Thymus (tissue), 11 donors: ENCODE measurements around the gene HNRNPC. TPM values are rescaled to one million over a fixed set of nuclear protein-coding genes. Genes with fewer than 3 reads are reported as not detected.
"Not testable (repeated sequence)": the region's sequence is repeated elsewhere in the genome, so short reads cannot be mapped to it uniquely, and the experiment has no call there.

Experiments
- DNase-seq, 9 donors: peaks; one replicate each; pipeline ENCODE4 v3.0.0-alpha.2; 2013; ENCODE audit warnings: low spot score in 9 of 9, low read depth in 6 of 9, missing footprints in 1 of 9
- H3K27ac ChIP-seq, 2 donors: one replicate each; pipeline ENCODE4 v1.5.1; 2013; ENCODE audit warnings: control low read depth in 1 of 2, low read depth in 1 of 2, low read length in 1 of 2, mild to moderate bottlenecking in 1 of 2, moderate library complexity in 1 of 2
- H3K27me3 ChIP-seq, 2 donors: one replicate each; pipeline ENCODE4 v1.5.1; 2013; ENCODE audit warnings: low read length in 1 of 2; ENCODE audit not compliant: control insufficient read depth in 2 of 2, insufficient read depth in 1 of 2
- H3K36me3 ChIP-seq, 2 donors: one replicate each; pipeline ENCODE4 v1.5.1; 2013; ENCODE audit warnings: low read length in 1 of 2, mild to moderate bottlenecking in 1 of 2, moderate library complexity in 1 of 2; ENCODE audit not compliant: control insufficient read depth in 2 of 2, insufficient read depth in 2 of 2
- H3K4me1 ChIP-seq, 2 donors: one replicate each; pipeline ENCODE4 v1.5.1; 2013; ENCODE audit warnings: low read length in 2 of 2; ENCODE audit not compliant: control insufficient read depth in 2 of 2, insufficient read depth in 2 of 2
- H3K4me3 ChIP-seq, 2 donors: one replicate each; pipeline ENCODE4 v1.5.1; 2013; ENCODE audit warnings: low read length in 2 of 2, control low read depth in 1 of 2, mild to moderate bottlenecking in 1 of 2
- H3K9me3 ChIP-seq, 2 donors: one replicate each; pipeline ENCODE4 v1.5.1; 2013; ENCODE audit warnings: low read length in 1 of 2, mild to moderate bottlenecking in 1 of 2; ENCODE audit not compliant: control insufficient read depth in 2 of 2, insufficient read depth in 1 of 2
- WGBS: extraction: QIAGEN DNeasy Blood & Tissue Kit; methylation state at CpG from one replicate; pipeline ENCODE4 v1.1.7; 2013; 5-methylcytosine and 5-hydroxymethylcytosine counted together
- polyA plus RNA-seq: library from polyadenylated mRNA; stranded (reverse); fragments of 200-250 nt; gene quantifications from one replicate; pipeline ENCODE4 v1.2.3, GENCODE V29; 2013
- total RNA-seq: library from RNA; stranded (reverse); fragments of 120-200 nt; gene quantifications from one replicate; pipeline ENCODE4 v1.2.4, GENCODE V29; 2013
- donor health status: healthy.

Gene HNRNPC
- total and polyA plus RNA-seq, 2 donors: 909 to 968 TPM

DNA sequence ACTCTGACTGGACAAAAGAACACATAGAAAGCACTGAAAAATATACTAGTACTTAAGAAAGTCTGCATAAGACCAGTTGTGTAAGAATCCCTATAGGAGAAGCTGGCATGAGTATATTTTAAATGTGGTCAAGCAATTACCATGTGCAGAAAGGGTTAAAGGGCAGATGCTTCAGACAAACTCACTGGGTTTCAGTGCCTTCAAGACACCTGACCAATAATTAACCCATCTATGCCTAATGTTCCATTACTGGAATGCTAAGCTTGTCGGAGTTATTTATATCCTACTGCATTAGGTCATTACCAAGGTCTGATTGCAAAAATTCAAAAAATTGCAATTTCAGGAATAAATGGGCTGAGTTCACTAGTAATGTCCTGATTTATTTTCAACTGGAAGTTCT, 41.3 kb downstream of the HNRNPC start:
- 97% methylated on average over 1 of the region's 1 CpG for WGBS
- H3K4me1 ChIP-seq: peaks cover 0 to 8% of the 10 kb centered on the region in 2 donors
- H3K36me3 ChIP-seq: peaks cover 62 to 99% of the 10 kb centered on the region in 2 donors
- H3K4me3 ChIP-seq: no peak overlapping the region
- no peaks in the 10 kb centered on the region for H3K9me3 ChIP-seq
- no peaks in the 10 kb centered on the region for H3K27me3 ChIP-seq
- no peak overlapping the region for H3K27ac ChIP-seq
- no peak for DNase-seq

DNA sequence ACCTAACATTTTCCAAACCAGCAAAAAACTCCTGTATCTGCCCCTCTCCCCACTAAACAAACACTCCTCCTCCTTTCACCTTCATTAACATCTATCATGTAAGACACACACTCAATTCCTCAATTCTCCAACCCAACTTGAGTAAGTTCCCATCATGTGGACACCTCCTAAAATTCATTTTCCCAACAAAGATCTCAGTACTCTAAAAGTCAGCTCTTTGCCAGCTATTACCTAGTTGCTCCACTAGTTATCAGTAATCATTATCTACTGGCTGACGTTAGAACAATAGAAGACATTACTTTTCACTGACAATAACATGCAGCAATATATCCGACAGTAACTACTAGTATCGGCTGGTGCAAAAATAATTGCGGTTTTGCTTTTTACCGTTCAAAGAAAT, 42.1 kb downstream of the HNRNPC start:
- Histone ChIP-seq H3K4me3 (no peak overlapping the region), H3K27me3 (no peaks in the 10 kb centered on the region), H3K36me3 (peaks cover 66 to 98% of the 10 kb centered on the region in 2 donors), H3K9me3 (no peaks in the 10 kb centered on the region), H3K27ac (no peak overlapping the region), H3K4me1 (peaks cover 0 to 8% of the 10 kb centered on the region in 2 donors)
- no peak for DNase-seq
- WGBS: 98% methylated on average over 5 of the region's 5 CpGs

DNA sequence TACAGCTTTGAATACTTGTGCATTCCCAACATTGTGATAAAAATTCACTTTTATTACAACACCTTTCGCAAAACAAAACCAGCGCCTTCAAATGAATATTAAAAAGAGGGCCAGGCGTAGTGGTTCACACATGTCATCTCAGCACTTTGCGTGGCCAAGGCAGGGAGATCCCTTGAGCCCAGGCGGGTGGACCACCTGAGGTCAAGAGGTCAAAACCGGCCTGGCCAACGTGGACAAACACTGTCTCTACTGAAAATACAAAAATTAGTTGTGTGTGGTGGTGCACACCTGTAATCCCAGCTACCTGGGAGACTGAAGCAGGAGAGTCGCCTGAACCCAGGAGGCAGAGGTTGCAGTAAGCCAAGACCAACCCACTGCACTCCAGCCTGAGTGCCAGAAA, 42.8 kb downstream of the HNRNPC start:
- no peak for DNase-seq
- H3K36me3 ChIP-seq: peaks cover 67 to 96% of the 10 kb centered on the region in 2 donors
- peaks cover 0 to 8% of the 10 kb centered on the region in 2 donors for H3K4me1 ChIP-seq
- no peak overlapping the region for H3K4me3 ChIP-seq
- H3K27me3 ChIP-seq: no peaks in the 10 kb centered on the region
- WGBS: 97% methylated on average over 8 of the region's 8 CpGs
- no peaks in the 10 kb centered on the region for H3K9me3 ChIP-seq
- no peak overlapping the region for H3K27ac ChIP-seq

DNA sequence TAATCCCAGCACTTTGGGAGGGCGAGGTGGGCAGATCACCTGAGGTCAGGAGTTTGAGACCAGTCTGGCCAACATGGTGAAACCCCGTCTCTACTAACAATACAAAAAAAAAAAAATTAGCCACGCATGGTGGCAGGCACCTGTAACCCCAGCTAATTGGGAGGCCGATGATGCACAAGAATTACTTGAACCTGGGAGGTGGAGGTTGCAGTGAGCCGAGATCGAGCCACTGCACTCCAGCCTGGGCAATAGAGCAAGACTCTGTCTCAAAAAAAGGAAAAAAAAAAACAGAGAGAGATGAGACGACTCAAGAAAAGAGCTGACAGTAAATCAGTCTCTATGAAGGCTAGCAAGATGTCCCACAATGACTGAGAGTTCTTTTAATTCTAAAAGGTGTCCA, 44.1 kb downstream of the HNRNPC start:
- 97% methylated on average over 7 of the region's 7 CpGs for WGBS
- H3K9me3 ChIP-seq, H3K4me1 ChIP-seq, DNase-seq, H3K4me3 ChIP-seq, H3K27ac ChIP-seq, H3K27me3 ChIP-seq: not testable (repeated sequence)
- peaks cover 67 to 95% of the 10 kb centered on the region in 2 donors for H3K36me3 ChIP-seq

DNA sequence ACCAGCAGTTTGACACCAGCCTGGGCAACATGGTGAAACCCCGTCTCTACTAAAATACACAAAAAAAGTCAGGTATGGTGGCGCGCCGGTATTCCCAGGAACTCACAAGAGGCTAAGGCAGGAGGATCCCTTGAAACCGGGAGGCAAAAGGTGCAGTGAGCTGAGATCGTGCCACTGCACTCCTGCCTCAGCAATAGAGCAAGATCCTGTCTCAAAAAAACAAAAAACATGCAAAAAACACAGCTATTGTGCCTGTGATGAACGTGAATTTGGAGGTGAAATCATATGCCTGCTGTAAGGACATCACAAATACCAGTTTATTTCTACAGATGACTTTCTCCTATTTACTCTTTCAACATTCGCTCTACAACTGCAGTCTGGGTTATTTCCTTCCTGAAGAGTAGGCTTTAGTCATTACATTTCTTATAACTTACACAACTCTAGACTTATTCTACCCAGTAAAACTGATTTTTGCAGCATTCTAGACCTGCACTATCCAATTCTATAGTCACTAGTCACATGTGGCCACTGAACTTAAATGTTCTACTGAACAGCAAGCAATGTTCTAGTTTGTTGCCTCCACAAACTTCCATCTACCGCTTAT, 48.3 kb downstream of the HNRNPC start:
- no peak for DNase-seq
- 94% methylated on average over 9 of the region's 9 CpGs for WGBS
- Histone ChIP-seq H3K4me1 (peaks cover 0 to 6% of the 10 kb centered on the region in 2 donors), H3K9me3 (no peaks in the 10 kb centered on the region), H3K4me3 (no peak overlapping the region), H3K27ac (peak overlapping the region; percentile 18 to 41), H3K27me3 (no peaks in the 10 kb centered on the region), H3K36me3 (peaks cover 55 to 94% of the 10 kb centered on the region in 2 donors)

DNA sequence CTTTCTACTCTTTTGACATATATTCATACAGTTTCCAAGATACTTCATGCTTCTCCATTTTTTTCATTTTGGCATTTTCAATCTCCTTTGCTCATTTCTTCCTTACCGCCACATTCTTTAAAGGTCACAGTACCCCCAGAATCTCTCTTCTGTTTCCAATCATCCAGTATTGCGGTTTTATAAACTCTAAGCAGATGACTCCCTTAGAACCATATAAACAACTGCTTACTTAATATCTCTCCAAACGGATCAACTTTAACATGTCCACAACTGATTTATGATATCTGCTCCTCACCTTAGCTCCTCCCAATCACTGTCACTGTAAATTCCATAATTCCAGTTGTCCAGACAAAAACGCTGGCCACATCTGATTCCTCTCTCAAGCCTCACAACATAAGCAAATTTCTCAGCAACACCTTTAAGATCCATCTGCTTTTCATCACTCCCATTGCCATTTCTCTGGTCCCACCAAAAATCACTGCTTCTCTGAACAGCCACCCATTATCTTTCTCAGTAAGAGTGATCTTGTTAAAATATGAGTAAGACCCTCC, 49.6 kb downstream of the HNRNPC start:
- Histone ChIP-seq H3K36me3 (peaks cover 57 to 92% of the 10 kb centered on the region in 2 donors), H3K27ac (no peak overlapping the region), H3K9me3 (no peaks in the 10 kb centered on the region), H3K27me3 (no peaks in the 10 kb centered on the region), H3K4me3 (no peak overlapping the region), H3K4me1 (peaks cover 3 to 12% of the 10 kb centered on the region in 2 donors)
- WGBS: 95% methylated on average over 4 of the region's 4 CpGs
- DNase-seq: no peak

DNA sequence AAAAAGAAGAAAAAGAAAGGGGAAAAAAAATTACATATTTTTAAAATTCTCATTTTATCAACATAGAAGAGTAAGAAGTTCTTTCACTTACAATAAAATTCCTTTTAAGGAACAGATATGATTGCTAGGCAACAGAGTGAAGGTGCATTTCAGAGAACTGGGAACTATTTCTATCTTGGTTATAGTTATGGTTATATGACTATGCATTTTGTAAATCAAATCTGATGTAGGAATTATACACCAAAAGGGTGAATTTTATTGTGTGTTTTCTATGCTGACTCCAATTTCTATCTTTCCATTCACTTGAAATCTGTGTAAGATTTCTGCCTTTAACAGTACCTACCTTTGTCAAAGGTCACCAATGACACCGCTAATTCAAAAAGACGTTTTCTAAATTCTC, 50.1 kb downstream of the HNRNPC start:
- Histone ChIP-seq H3K27ac (no peak overlapping the region), H3K9me3 (no peaks in the 10 kb centered on the region), H3K36me3 (peaks cover 57 to 92% of the 10 kb centered on the region in 2 donors), H3K4me1 (peaks cover 3 to 12% of the 10 kb centered on the region in 2 donors), H3K4me3 (no peak overlapping the region), H3K27me3 (no peaks in the 10 kb centered on the region)
- WGBS: 93% methylated on average over 2 of the region's 2 CpGs
- DNase-seq: no peak

DNA sequence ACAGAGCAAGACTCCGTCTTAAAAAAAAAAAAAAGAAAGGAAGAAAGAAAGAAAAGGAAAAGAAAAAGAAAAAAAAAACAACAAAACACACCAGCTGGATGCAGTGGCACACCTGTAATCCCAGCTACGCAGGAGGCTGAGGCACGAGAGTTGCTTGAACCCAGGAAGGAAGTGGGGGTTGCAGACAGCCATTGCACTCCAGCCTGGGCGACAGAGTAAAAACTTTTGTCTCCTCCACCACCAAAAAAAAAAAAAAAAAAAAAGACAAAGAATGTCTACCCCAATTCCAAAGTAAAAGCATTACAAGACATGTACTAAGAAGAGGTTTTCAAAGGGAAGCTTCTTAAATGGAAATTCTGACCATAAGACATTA, 53.4 kb downstream of the HNRNPC start:
- H3K9me3 ChIP-seq: no peaks in the 10 kb centered on the region
- peak in 5 of 9 donors; percentile 22 to 70 (median 42) for DNase-seq
- H3K27ac ChIP-seq: peak overlapping the region in 1 of 2 donors; percentile 59
- WGBS: 14% methylated on average over 4 of the region's 4 CpGs
- H3K36me3 ChIP-seq: peaks cover 50 to 94% of the 10 kb centered on the region in 2 donors
- no peak overlapping the region for H3K4me3 ChIP-seq
- H3K4me1 ChIP-seq: peaks cover 3 to 12% of the 10 kb centered on the region in 2 donors
- H3K27me3 ChIP-seq: no peaks in the 10 kb centered on the region

DNA sequence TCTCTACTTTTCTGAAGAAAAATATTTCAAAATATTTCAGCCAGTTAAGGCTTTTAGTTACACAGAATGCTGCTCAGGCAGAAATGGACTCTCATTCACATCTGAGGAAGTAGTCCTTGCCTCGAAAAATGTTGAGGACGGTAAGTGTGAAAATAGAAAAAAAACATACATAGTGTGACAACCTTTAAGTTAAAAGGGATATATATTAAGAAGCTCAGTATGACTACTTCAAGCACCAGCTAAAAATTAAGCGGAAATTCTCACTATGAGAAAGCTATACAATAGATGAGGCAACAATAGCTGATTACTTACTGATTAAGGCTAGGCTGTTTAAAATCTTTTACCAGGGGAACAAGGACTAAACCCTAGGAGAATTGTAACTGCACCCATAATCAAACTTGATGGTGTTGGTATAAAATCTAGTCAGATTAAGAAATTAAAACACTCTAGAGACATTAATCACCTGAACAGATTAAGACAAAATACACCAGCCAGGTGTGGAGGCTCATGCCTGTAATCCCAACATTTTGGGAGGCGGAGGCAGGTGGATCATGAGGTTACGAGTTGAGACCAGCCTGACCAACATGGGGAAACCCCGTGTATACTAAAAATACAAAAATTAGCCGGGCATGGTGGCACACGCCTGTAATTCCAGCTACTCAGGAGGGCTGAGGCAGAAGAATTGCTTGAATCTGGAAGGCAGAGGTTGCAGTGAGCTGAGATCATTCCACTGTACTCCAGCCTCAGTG, 53.9 kb downstream of the HNRNPC start:
- Histone ChIP-seq H3K36me3 (peaks cover 46 to 89% of the 10 kb centered on the region in 2 donors), H3K27ac (peak overlapping the region in 1 of 2 donors; percentile 59)

More for the DNA sequence above, 53.9 kb downstream of the HNRNPC start:
- Histone ChIP-seq H3K9me3 (no peaks in the 10 kb centered on the region), H3K27me3 (no peaks in the 10 kb centered on the region), H3K4me1 (peaks cover 3 to 12% of the 10 kb centered on the region in 2 donors), H3K4me3 (no peak overlapping the region)
- no peak for DNase-seq
- 93% methylated on average over 8 of the region's 8 CpGs for WGBS
